ENCODE results near the gene RPS6KB1. TPM values are rescaled to one million over a fixed set of nuclear protein-coding genes. Genes with fewer than 3 reads are reported as not detected.
"Not testable (repeated sequence)": the region's sequence is repeated elsewhere in the genome, so short reads cannot be mapped to it uniquely, and the experiment has no call there.

Gene RPS6KB1
- total and polyA plus RNA-seq, 2 of the 8 experiments (the other 6 are each of a cell fraction or from before 2014, with no cell fraction given) = 3.4 to 28.4 TPM

DNA sequence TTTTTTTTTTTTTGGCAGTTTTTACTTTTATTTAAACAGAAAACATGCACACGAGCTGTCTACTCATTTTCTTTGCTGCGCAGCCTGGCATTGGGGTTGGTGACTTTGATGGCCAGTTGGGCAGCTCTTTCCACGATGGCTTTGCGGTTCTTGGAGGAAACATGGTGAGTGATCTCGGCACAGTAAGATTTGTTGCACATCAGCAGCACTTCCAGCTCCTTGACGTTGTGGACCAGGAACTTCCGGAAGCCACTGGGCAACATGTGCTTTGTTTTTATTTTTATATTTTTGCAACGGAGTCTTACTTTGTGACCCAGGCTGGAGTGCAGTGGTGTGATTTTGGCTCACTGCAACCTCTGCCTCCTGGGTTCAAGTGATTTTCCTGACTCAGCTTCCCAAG, 80.6 kb downstream of the RPS6KB1 start:
- H4K8ac ChIP-seq (ENCODE audit: extremely low read depth, insufficient read depth, low read length); H2BK15ac ChIP-seq (ENCODE audit: low read length); H3K18ac ChIP-seq (ENCODE audit: extremely low read depth, low read length); POLR2A ChIA-PET (ENCODE audit: partially characterized antibody); H2BK20ac ChIP-seq (ENCODE audit: low read length); H3K9me3 ChIP-seq (ENCODE audit: insufficient read depth in 2 of 2, low read depth in 1 of 2, low read length in 1 of 2); CTCF ChIA-PET (ENCODE audit: partially characterized antibody); H2BK120ac ChIP-seq (replicated peaks; ENCODE audit: low read depth, low read length); H3K4me3 ChIP-seq (ENCODE audit: extremely low read depth in 1 of 4, insufficient read depth in 2 of 4, low read depth in 3 of 4, low read length in 4 of 4); H3K36me3 ChIP-seq (ENCODE audit: control insufficient read depth in 2 of 4, insufficient read depth in 4 of 4, low read length in 3 of 4); H4K20me1 ChIP-seq (replicated peaks in 1 of 2; ENCODE audit: control insufficient read depth in 1 of 2, insufficient read depth in 2 of 2, low read length in 2 of 2); H3K56ac ChIP-seq (replicated peaks; ENCODE audit: insufficient read length, low read depth, low read length); H3K79me1 ChIP-seq (ENCODE audit: low read depth, low read length); H3K4me2 ChIP-seq (ENCODE audit: insufficient read depth in 1 of 2, low read depth in 2 of 2, low read length in 2 of 2); H3K23ac ChIP-seq (ENCODE audit: insufficient read length); H3K23me2 ChIP-seq (ENCODE audit: low read depth, low read length); H3K27ac ChIP-seq (ENCODE audit: low read depth, low read length); H3K4ac ChIP-seq (replicated peaks; ENCODE audit: insufficient read length, low read depth, low read length); H2BK12ac ChIP-seq (ENCODE audit: low read depth, low read length); H3K79me2 ChIP-seq (ENCODE audit: control insufficient read depth in 1 of 2, insufficient read depth in 2 of 2, low read length in 2 of 2); H4K91ac ChIP-seq (replicated peaks; ENCODE audit: insufficient read length, low read length); H3K14ac ChIP-seq (ENCODE audit: insufficient read length); H3K9ac ChIP-seq (replicated peaks in 1 of 4; ENCODE audit: extremely low read depth in 1 of 4, low read depth in 3 of 4, low read length in 3 of 4); H4K5ac ChIP-seq (ENCODE audit: insufficient read length, low read depth, low read length); DNase-seq (ENCODE audit: low read depth in 1 of 2, low spot score in 2 of 2); H2BK5ac ChIP-seq (ENCODE audit: low read depth, low read length); H3K27me3 ChIP-seq (replicated peaks in 1 of 4; ENCODE audit: control insufficient read depth in 3 of 4, extremely low read depth in 1 of 4, insufficient read depth in 3 of 4, low read length in 3 of 4); H2AFZ ChIP-seq (ENCODE audit: low read length); H3K4me1 ChIP-seq (replicated peaks in 1 of 4; ENCODE audit: control insufficient read depth in 3 of 4, insufficient read depth in 4 of 4, low read length in 3 of 4); H2AK5ac ChIP-seq (ENCODE audit: low read depth, low read length); FAIRE-seq: not testable (repeated sequence)
- 90% methylated on average over 8 of the region's 8 CpGs; no CpG with 5 or more reads in 1 of the 2 experiments for WGBS, 2 experiments (ENCODE audit: extremely low coverage in 1 of 2, insufficient coverage in 1 of 2, insufficient read length in 1 of 2, insufficient replicate concordance in 2 of 2, low coverage in 1 of 2, low lambda C conversion rate in 2 of 2, missing lambda C conversion rate in 1 of 2)

DNA sequence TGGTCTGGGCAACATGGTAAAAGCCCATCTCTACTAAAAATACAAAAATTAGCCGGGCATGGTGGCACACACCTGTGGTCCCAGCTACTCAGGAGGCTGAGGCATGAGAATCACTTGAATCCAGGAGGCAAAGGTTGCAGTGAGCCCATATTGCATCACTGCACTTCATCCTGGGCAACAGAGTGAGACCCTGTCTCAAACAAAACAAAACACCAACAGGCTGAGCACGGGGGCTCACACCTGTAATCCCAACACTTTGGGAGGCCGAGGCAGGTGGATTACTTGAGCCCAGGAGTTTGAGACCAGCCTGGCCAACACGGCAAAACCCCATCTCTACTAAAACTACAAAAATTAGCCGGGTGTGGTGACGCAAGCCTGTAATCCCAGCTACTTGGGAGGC, 82.2 kb downstream of the RPS6KB1 start:
- H4K5ac ChIP-seq (ENCODE audit: insufficient read length, low read depth, low read length); H2BK20ac ChIP-seq (ENCODE audit: low read length); H4K8ac ChIP-seq (ENCODE audit: extremely low read depth, insufficient read depth, low read length); H3K4me1 ChIP-seq (replicated peaks in 1 of 4; ENCODE audit: control insufficient read depth in 3 of 4, insufficient read depth in 4 of 4, low read length in 3 of 4); H3K79me2 ChIP-seq (ENCODE audit: control insufficient read depth in 1 of 2, insufficient read depth in 2 of 2, low read length in 2 of 2); H3K9ac ChIP-seq (replicated peaks in 1 of 4; ENCODE audit: extremely low read depth in 1 of 4, low read depth in 3 of 4, low read length in 3 of 4); H3K27ac ChIP-seq (ENCODE audit: low read depth, low read length); H2AFZ ChIP-seq (ENCODE audit: low read length); H3K23ac ChIP-seq (ENCODE audit: insufficient read length); H2BK120ac ChIP-seq (replicated peaks; ENCODE audit: low read depth, low read length); H3K27me3 ChIP-seq (replicated peaks in 1 of 4; ENCODE audit: control insufficient read depth in 3 of 4, extremely low read depth in 1 of 4, insufficient read depth in 3 of 4, low read length in 3 of 4); H3K18ac ChIP-seq (ENCODE audit: extremely low read depth, low read length); H2AK5ac ChIP-seq (ENCODE audit: low read depth, low read length); H3K14ac ChIP-seq (ENCODE audit: insufficient read length); H3K4me2 ChIP-seq (ENCODE audit: insufficient read depth in 1 of 2, low read depth in 2 of 2, low read length in 2 of 2); POLR2A ChIA-PET (ENCODE audit: partially characterized antibody); H3K56ac ChIP-seq (replicated peaks; ENCODE audit: insufficient read length, low read depth, low read length); H2BK5ac ChIP-seq (ENCODE audit: low read depth, low read length); H3K36me3 ChIP-seq (ENCODE audit: control insufficient read depth in 2 of 4, insufficient read depth in 4 of 4, low read length in 3 of 4); H3K79me1 ChIP-seq (ENCODE audit: low read depth, low read length); H3K4me3 ChIP-seq (ENCODE audit: extremely low read depth in 1 of 4, insufficient read depth in 2 of 4, low read depth in 3 of 4, low read length in 4 of 4); H3K9me3 ChIP-seq (ENCODE audit: insufficient read depth in 2 of 2, low read depth in 1 of 2, low read length in 1 of 2); H3K23me2 ChIP-seq (ENCODE audit: low read depth, low read length); H2BK12ac ChIP-seq (ENCODE audit: low read depth, low read length); H4K20me1 ChIP-seq (replicated peaks in 1 of 2; ENCODE audit: control insufficient read depth in 1 of 2, insufficient read depth in 2 of 2, low read length in 2 of 2); H4K91ac ChIP-seq (replicated peaks; ENCODE audit: insufficient read length, low read length); H2BK15ac ChIP-seq (ENCODE audit: low read length); FAIRE-seq; DNase-seq (ENCODE audit: low read depth in 1 of 2, low spot score in 2 of 2); H3K4ac ChIP-seq (replicated peaks; ENCODE audit: insufficient read length, low read depth, low read length): not testable (repeated sequence)
- 93% methylated on average over 3 of the region's 6 CpGs; no CpG with 5 or more reads in 1 of the 2 experiments for WGBS, 2 experiments (ENCODE audit: extremely low coverage in 1 of 2, insufficient coverage in 1 of 2, insufficient read length in 1 of 2, insufficient replicate concordance in 2 of 2, low coverage in 1 of 2, low lambda C conversion rate in 2 of 2, missing lambda C conversion rate in 1 of 2)
- CTCF ChIA-PET (ENCODE audit: partially characterized antibody) = interaction anchor here (0.7 kb wide), 1 partner anchor 47 kb away, joined by 3 read pairs; no protein-coding TSS in a partner anchor

Data from H1 (cell line).